Stomach (tissue), 4 donors: ENCODE data around the gene SCRT2.

Source experiments
- CTCF ChIP-seq, 7 experiments: fragments of 450-650 bp in 4 of 7; fragments of 200-600 bp in 3 of 7; sonication (generic) in 3 of 7; IDR thresholded peaks; one replicate each; pipeline ENCODE4 v1.5.1; 2016 to 2019; ENCODE audit warnings: antibody characterized with exemption in 7 of 7, control low read depth in 2 of 7, mild to moderate bottlenecking in 1 of 7
- EP300 ChIP-seq: sonication (generic); formaldehyde crosslinking; IDR thresholded peaks from one replicate; pipeline ENCODE4 v1.6.1; 2017; ENCODE audit warnings: antibody characterized with exemption
- POLR2A ChIP-seq, 4 donors: fragments of 450-650 bp; IDR thresholded peaks; one replicate each; pipeline ENCODE4 v1.6.1; 2016; ENCODE audit warnings: antibody characterized with exemption in 4 of 4, control low read depth in 2 of 4, mild to moderate bottlenecking in 1 of 4, moderate library complexity in 1 of 4
- POLR2AphosphoS5 ChIP-seq, 3 donors: sonication (generic); formaldehyde crosslinking; IDR thresholded peaks; one replicate each; pipeline ENCODE4 v1.6.1; 2016; ENCODE audit warnings: antibody characterized with exemption in 3 of 3

DNA sequence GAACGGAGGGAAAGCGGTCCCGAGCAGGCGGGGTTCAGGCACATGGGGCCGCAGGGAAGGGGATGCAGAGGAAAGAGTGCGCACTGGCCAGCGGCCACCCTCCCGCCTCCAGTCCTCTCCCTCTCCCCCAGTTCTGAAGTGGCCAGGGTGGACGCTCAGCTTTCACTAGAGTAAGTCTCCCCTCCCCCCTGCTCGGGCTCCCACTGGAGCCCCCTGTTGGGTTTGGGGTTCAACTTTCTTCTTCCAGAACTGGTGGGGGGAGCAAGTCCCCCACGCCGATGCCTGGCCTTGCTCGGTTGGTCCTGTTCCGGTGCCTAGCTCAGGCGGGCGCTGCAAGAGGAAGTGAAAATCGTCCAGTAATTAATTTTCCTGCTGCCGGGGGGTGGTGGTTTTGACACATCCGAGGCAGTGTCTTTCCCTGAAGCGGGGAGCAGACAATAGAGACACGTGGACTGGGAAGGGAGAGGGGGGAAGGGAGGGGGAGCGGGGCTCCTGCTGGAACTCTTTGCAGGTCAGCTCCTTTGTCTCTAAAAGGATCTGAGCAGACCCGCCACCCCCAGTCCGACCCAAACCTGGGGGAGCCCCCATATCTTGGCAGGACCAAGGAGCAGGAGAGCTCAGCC, 824 bp upstream of the SCRT2 start:
- TF ChIP-seq CTCF (IDR thresholded peaks at IDR 0.05) (no peak), POLR2AphosphoS5 (IDR thresholded peaks at IDR 0.05) (no peak), EP300 (no peak), POLR2A (IDR thresholded peaks at IDR 0.05) (no peak)
